Measurements from ENCODE around the gene SHISA9.

DNA sequence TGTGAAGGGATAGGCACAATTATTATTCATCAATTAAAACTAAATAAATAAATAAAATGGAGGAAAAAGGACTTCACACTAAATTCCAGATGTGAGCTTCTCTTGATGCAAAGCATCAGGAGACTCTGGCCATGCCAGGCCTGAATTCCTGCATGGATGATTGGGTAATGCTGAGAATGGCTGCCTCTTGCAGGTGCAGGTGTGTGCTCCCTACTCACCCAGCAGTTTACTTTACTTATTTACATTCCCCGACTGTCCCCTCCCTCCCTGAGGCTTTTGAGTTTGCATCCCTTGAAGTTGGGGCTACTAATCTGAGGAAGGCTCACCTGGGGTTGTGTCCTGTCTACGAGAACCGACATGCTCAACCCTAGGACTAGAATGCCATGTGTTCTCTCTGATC is 200.4 kb downstream of the SHISA9 start:
- TF ChIP-seq TAF1 (IDR thresholded peaks at IDR 0.05; ENCODE audit: borderline replicate concordance, insufficient read depth, low read length) (no peak), POLR2AphosphoS5 (IDR thresholded peaks at IDR 0.05; ENCODE audit: low read depth, low read length) (no peak), SIN3A (IDR thresholded peaks at IDR 0.05; ENCODE audit: borderline replicate concordance, insufficient read depth, low read length) (no peak)
- TF ChIP-seq, protein P1, sequence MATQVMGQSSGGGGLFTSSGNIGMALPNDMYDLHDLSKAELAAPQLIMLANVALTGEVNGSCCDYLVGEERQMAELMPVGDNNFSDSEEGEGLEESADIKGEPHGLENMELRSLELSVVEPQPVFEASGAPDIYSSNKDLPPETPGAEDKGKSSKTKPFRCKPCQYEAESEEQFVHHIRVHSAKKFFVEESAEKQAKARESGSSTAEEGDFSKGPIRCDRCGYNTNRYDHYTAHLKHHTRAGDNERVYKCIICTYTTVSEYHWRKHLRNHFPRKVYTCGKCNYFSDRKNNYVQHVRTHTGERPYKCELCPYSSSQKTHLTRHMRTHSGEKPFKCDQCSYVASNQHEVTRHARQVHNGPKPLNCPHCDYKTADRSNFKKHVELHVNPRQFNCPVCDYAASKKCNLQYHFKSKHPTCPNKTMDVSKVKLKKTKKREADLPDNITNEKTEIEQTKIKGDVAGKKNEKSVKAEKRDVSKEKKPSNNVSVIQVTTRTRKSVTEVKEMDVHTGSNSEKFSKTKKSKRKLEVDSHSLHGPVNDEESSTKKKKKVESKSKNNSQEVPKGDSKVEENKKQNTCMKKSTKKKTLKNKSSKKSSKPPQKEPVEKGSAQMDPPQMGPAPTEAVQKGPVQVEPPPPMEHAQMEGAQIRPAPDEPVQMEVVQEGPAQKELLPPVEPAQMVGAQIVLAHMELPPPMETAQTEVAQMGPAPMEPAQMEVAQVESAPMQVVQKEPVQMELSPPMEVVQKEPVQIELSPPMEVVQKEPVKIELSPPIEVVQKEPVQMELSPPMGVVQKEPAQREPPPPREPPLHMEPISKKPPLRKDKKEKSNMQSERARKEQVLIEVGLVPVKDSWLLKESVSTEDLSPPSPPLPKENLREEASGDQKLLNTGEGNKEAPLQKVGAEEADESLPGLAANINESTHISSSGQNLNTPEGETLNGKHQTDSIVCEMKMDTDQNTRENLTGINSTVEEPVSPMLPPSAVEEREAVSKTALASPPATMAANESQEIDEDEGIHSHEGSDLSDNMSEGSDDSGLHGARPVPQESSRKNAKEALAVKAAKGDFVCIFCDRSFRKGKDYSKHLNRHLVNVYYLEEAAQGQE (IDR thresholded peaks at IDR 0.05; ENCODE audit: insufficient read depth in 1 of 2, low read depth in 2 of 2, low read length in 2 of 2): no peak
